HUES64 (cell line): ENCODE measurements around the gene DNAH14.
"Not testable (repeated sequence)": the region's sequence is repeated elsewhere in the genome, so short reads cannot be mapped to it uniquely, and the experiment has no call there.

Experiments used
- H3K27ac ChIP-seq: 2 replicates; pipeline ENCODE4 v1.7.0; 2013; ENCODE audit warnings: low read depth, low read length, inconsistent platforms
- H3K27me3 ChIP-seq: 2 replicates; pipeline ENCODE4 v1.6.1; 2013; ENCODE audit warnings: mild to moderate bottlenecking, low read length; ENCODE audit not compliant: insufficient read depth
- H3K36me3 ChIP-seq: 2 replicates; pipeline ENCODE4 v1.6.1; 2013; ENCODE audit warnings: mild to moderate bottlenecking, low read length; ENCODE audit not compliant: insufficient read depth
- H3K4me1 ChIP-seq: 2 replicates; pipeline ENCODE4 v1.6.1; 2013; ENCODE audit warnings: mild to moderate bottlenecking, low read length, moderate library complexity; ENCODE audit not compliant: insufficient read depth
- H3K4me3 ChIP-seq: 2 replicates; pipeline ENCODE4 v1.5.1; 2013; ENCODE audit warnings: mild to moderate bottlenecking, low read length, moderate library complexity
- H3K9ac ChIP-seq: 2 replicates; pipeline ENCODE4 v1.6.1; 2013; ENCODE audit warnings: mild to moderate bottlenecking, low read depth, low read length
- H3K9me3 ChIP-seq: 2 replicates; pipeline ENCODE4 v1.6.1; 2013; ENCODE audit warnings: low read depth, low read length; ENCODE audit not compliant: insufficient read depth
- WGBS: fragments of 150-250, 120-280 bp; methylation state at CpG from one replicate; pipeline ENCODE4 v1.1.7; 2013; ENCODE audit warnings: missing lambda C conversion rate; 5-methylcytosine and 5-hydroxymethylcytosine counted together

Gene DNAH14

GRCh38 chr1:224946349-224946691 is 16.8 kb downstream of the DNAH14 start:
- H3K27ac ChIP-seq, H3K27me3 ChIP-seq, H3K9me3 ChIP-seq, H3K4me1 ChIP-seq, H3K36me3 ChIP-seq, H3K4me3 ChIP-seq, H3K9ac ChIP-seq: not testable (repeated sequence)
- WGBS = 95% methylated on average over 6 of the region's 6 CpGs

GRCh38 chr1:224957696-224958095 is 28.2 kb downstream of the DNAH14 start:
- H3K36me3 ChIP-seq = peaks cover 18% of the 10 kb centered on the region
- H3K4me3 ChIP-seq = no peak overlapping the region
- H3K9ac ChIP-seq = no peak overlapping the region
- H3K4me1 ChIP-seq = no peaks in the 10 kb centered on the region
- no peak overlapping the region for H3K27ac ChIP-seq
- WGBS = 91% methylated on average over 3 of the region's 3 CpGs
- no peaks in the 10 kb centered on the region for H3K27me3 ChIP-seq
- no peaks in the 10 kb centered on the region for H3K9me3 ChIP-seq

GRCh38 chr1:224958490-224958889 is 29.0 kb downstream of the DNAH14 start:
- WGBS = 91% methylated on average over 1 of the region's 1 CpG
- H3K9ac ChIP-seq = no peak overlapping the region
- no peaks in the 10 kb centered on the region for H3K9me3 ChIP-seq
- no peak overlapping the region for H3K4me3 ChIP-seq
- no peaks in the 10 kb centered on the region for H3K4me1 ChIP-seq
- peaks cover 20% of the 10 kb centered on the region for H3K36me3 ChIP-seq
- no peaks in the 10 kb centered on the region for H3K27me3 ChIP-seq
- no peak overlapping the region for H3K27ac ChIP-seq

GRCh38 chr1:224959115-224959514 is 29.6 kb downstream of the DNAH14 start:
- no peak overlapping the region for H3K9ac ChIP-seq
- WGBS = no CpG with 5 or more reads among the region's 1 CpG
- no peak overlapping the region for H3K4me3 ChIP-seq
- H3K27me3 ChIP-seq = no peaks in the 10 kb centered on the region
- H3K4me1 ChIP-seq = no peaks in the 10 kb centered on the region
- H3K9me3 ChIP-seq = no peaks in the 10 kb centered on the region
- no peak overlapping the region for H3K27ac ChIP-seq
- H3K36me3 ChIP-seq = peaks cover 20% of the 10 kb centered on the region

GRCh38 chr1:224959656-224960055 is 30.2 kb downstream of the DNAH14 start:
- Histone ChIP-seq H3K27me3 (no peaks in the 10 kb centered on the region), H3K9me3 (no peaks in the 10 kb centered on the region), H3K9ac (no peak overlapping the region), H3K4me3 (no peak overlapping the region), H3K4me1 (no peaks in the 10 kb centered on the region), H3K36me3 (peaks cover 24% of the 10 kb centered on the region), H3K27ac (no peak overlapping the region)

GRCh38 chr1:224980181-224980580 is 50.7 kb downstream of the DNAH14 start:
- Histone ChIP-seq H3K27ac (no peak overlapping the region), H3K9ac (no peak overlapping the region), H3K4me3 (no peak overlapping the region), H3K36me3 (no peaks in the 10 kb centered on the region), H3K4me1 (no peaks in the 10 kb centered on the region; the same call in 1 of the 2 replicates), H3K9me3 (no peaks in the 10 kb centered on the region), H3K27me3 (peaks cover 73% of the 10 kb centered on the region)
- 90% methylated on average over 5 of the region's 5 CpGs for WGBS

- H3K9me3 ChIP-seq, H3K4me1 ChIP-seq, H3K27ac ChIP-seq, H3K4me3 ChIP-seq, H3K36me3 ChIP-seq, H3K9ac ChIP-seq: not testable (repeated sequence)
- WGBS = 17% methylated on average over 1 of the region's 1 CpG
- peaks cover 73% of the 10 kb centered on the region for H3K27me3 ChIP-seq
Measured at GRCh38 chr1:224981922-224982354, 52.5 kb downstream of the DNAH14 start.

GRCh38 chr1:224988042-224988441 is 58.6 kb downstream of the DNAH14 start:
- Histone ChIP-seq H3K27me3 (peaks cover 20% of the 10 kb centered on the region), H3K9me3 (no peaks in the 10 kb centered on the region), H3K9ac (no peak overlapping the region), H3K4me3 (no peak overlapping the region), H3K27ac (no peak overlapping the region), H3K36me3 (no peaks in the 10 kb centered on the region), H3K4me1 (no peaks in the 10 kb centered on the region)
- 99% methylated on average over 6 of the region's 6 CpGs for WGBS

GRCh38 chr1:224989615-224990014 is 60.1 kb downstream of the DNAH14 start:
- no peak overlapping the region for H3K4me3 ChIP-seq
- no peak overlapping the region for H3K27ac ChIP-seq
- H3K36me3 ChIP-seq = no peaks in the 10 kb centered on the region
- H3K4me1 ChIP-seq = no peaks in the 10 kb centered on the region
- no peak overlapping the region for H3K9ac ChIP-seq
- WGBS = 100% methylated on average over 1 of the region's 1 CpG
- H3K27me3 ChIP-seq = peaks cover 5% of the 10 kb centered on the region; the same call in 1 of the 2 replicates
- no peaks in the 10 kb centered on the region for H3K9me3 ChIP-seq

GRCh38 chr1:224991550-224991949 is 62.1 kb downstream of the DNAH14 start:
- not testable (repeated sequence) for H3K9ac ChIP-seq, H3K27ac ChIP-seq, H3K27me3 ChIP-seq, H3K9me3 ChIP-seq, H3K36me3 ChIP-seq, H3K4me3 ChIP-seq, H3K4me1 ChIP-seq
- WGBS = 96% methylated on average over 5 of the region's 5 CpGs

GRCh38 chr1:224995602-224996001 is 66.1 kb downstream of the DNAH14 start:
- no peaks in the 10 kb centered on the region for H3K27me3 ChIP-seq
- H3K4me3 ChIP-seq = no peak overlapping the region
- peaks cover 4% of the 10 kb centered on the region; the same call in 1 of the 2 replicates for H3K9me3 ChIP-seq
- no peaks in the 10 kb centered on the region for H3K36me3 ChIP-seq
- H3K9ac ChIP-seq = no peak overlapping the region
- no peak overlapping the region for H3K27ac ChIP-seq
- no peaks in the 10 kb centered on the region for H3K4me1 ChIP-seq
- WGBS = 100% methylated on average over 1 of the region's 1 CpG

GRCh38 chr1:224996266-224996665 is 66.8 kb downstream of the DNAH14 start:
- Histone ChIP-seq H3K9me3 (peaks cover 4% of the 10 kb centered on the region; the same call in 1 of the 2 replicates), H3K27me3 (no peaks in the 10 kb centered on the region), H3K36me3 (no peaks in the 10 kb centered on the region), H3K4me1 (no peaks in the 10 kb centered on the region), H3K27ac (no peak overlapping the region), H3K4me3 (no peak overlapping the region), H3K9ac (no peak overlapping the region)
- 94% methylated on average over 1 of the region's 1 CpG for WGBS
